A549 (cell line): ENCODE measurements around the gene MFNG. TPM values are rescaled to one million over a fixed set of nuclear protein-coding genes. Genes with fewer than 3 reads are reported as not detected.

Experiments
- ATAC-seq, 2 experiments: fragments of 200-7000 bp in 1 of 2; fragments of >200 bp in 1 of 2; cut with Nextera tagmentation in 1 of 2; cut with Tn5 transposase in 1 of 2; 3 replicates each; pipeline versions ENCODE4 v1.8.0 to v1.9.1; 2018 to 2020; ENCODE audit warnings: mild to moderate bottlenecking in 1 of 2, moderate library complexity in 1 of 2
- CTCF ChIA-PET: fragments of 300-600 bp; sonication (Branson Sonifier 250); formaldehyde crosslinking; extraction: SDS; loops from one replicate; lab custom pipeline; 2021; ENCODE audit warnings: antibody characterized with exemption, inconsistent platforms; lab: Yijun Ruan, JAX
- POLR2A ChIA-PET: fragments of 350-600 bp; formaldehyde crosslinking; extraction: SDS; loops from one replicate; lab custom pipeline; 2021; ENCODE audit warnings: antibody characterized with exemption, inconsistent platforms; lab: Yijun Ruan, JAX
- DNase-seq, 2 experiments: peaks; one replicate each; pipeline versions ENCODE4 v3.0.0 to v3.0.0-alpha.2; 2011 to 2016; ENCODE audit warnings: low read depth in 1 of 2, low spot score in 1 of 2
- FAIRE-seq: peaks from 2 replicates; lab custom pipeline; 2011; peaks lifted over from hg19 to GRCh38; lab: Jason Lieb, UNC
- H3K27ac ChIP-seq, 2 experiments: fragments of >200 bp; sonication (Bioruptor Twin); formaldehyde crosslinking; 3 replicates each; pipeline ENCODE4 v1.5.1; 2016 to 2017
- H3K4me1 ChIP-seq: fragments of >200 bp; sonication (Bioruptor Twin); formaldehyde crosslinking; 3 replicates; pipeline ENCODE4 v1.6.1; 2016
- H3K4me2 ChIP-seq: fragments of >200 bp; sonication (Bioruptor Twin); formaldehyde crosslinking; 3 replicates; pipeline ENCODE4 v1.6.1; 2016
- H3K4me3 ChIP-seq: fragments of >200 bp; sonication (Bioruptor Twin); formaldehyde crosslinking; 3 replicates; pipeline ENCODE4 v1.5.1; 2016
- H3K9me3 ChIP-seq: fragments of >200 bp; sonication (Bioruptor Twin); formaldehyde crosslinking; 3 replicates; pipeline ENCODE4 v1.6.1; 2016
- CBX8 ChIP-seq: fragments of 200-600 bp; sonication (generic); IDR thresholded peaks from 2 replicates; pipeline ENCODE4 v1.6.1; 2016
- CEBPB ChIP-seq, 2 experiments: fragments of >200 bp in 1 of 2; sonication (Bioruptor Twin) in 1 of 2; formaldehyde crosslinking in 1 of 2; IDR thresholded peaks; 2 replicates each; pipeline ENCODE4 v1.6.1; 2012 to 2016
- CHD2 ChIP-seq: fragments of 150-350 bp; IDR thresholded peaks from 2 replicates; pipeline ENCODE4 v1.6.1; 2014; ENCODE audit warnings: low read length; ENCODE audit not compliant: partially characterized antibody
- CHD4 ChIP-seq: fragments of 200-600 bp; sonication (generic); IDR thresholded peaks from 2 replicates; pipeline ENCODE4 v1.6.1; 2016; ENCODE audit warnings: antibody characterized with exemption, mild to moderate bottlenecking, borderline replicate concordance
- EHMT2 ChIP-seq: fragments of 200-600 bp; sonication (generic); IDR thresholded peaks from 2 replicates; pipeline ENCODE4 v1.6.1; 2016; ENCODE audit warnings: antibody characterized with exemption, low read depth, mild to moderate bottlenecking, moderate library complexity
- FOXS1 ChIP-seq: fragments of 250-450 bp; sonication (Bioruptor Pico); IDR thresholded peaks from 2 replicates; pipeline ENCODE4 v1.5.0; 2020; ENCODE audit warnings: mild to moderate bottlenecking, moderate library complexity
- HDAC2 ChIP-seq: fragments of 200-600 bp; sonication (generic); IDR thresholded peaks from 2 replicates; pipeline ENCODE4 v1.6.1; 2016
- HES2 ChIP-seq: fragments of >200 bp; sonication (Bioruptor Twin); formaldehyde crosslinking; IDR thresholded peaks from 2 replicates; pipeline ENCODE4 v1.6.1; 2016
- HOXB13 ChIP-seq: fragments of 250-450 bp; sonication (Bioruptor Pico); IDR thresholded peaks from 2 replicates; pipeline ENCODE4 v1.5.0; 2020; ENCODE audit warnings: low read depth, mild to moderate bottlenecking, moderate library complexity
- HOXB5 ChIP-seq: fragments of 250-450 bp; sonication (Bioruptor Pico); IDR thresholded peaks from 2 replicates; pipeline ENCODE4 v1.5.0; 2020; ENCODE audit warnings: mild to moderate bottlenecking, moderate library complexity
- KDM1A ChIP-seq: fragments of 200-600 bp; sonication (generic); IDR thresholded peaks from 2 replicates; pipeline ENCODE4 v1.6.1; 2016; ENCODE audit warnings: low read depth, mild to moderate bottlenecking
- MAFK ChIP-seq: fragments of 450-650 bp; IDR thresholded peaks from 2 replicates; pipeline ENCODE4 v1.6.1; 2014; ENCODE audit not compliant: partially characterized antibody
- NR3C1 ChIP-seq: fragments of >200 bp; sonication (Bioruptor Twin); formaldehyde crosslinking; IDR thresholded peaks from 3 replicates; pipeline ENCODE4 v1.6.1; 2017
- POLR2A ChIP-seq: IDR thresholded peaks from 2 replicates; pipeline ENCODE4 v1.6.1; 2012; ENCODE audit warnings: mild to moderate bottlenecking, low read length
- RAD21 ChIP-seq, 2 experiments: fragments of >200 bp in 1 of 2; sonication (Bioruptor Twin) in 1 of 2; formaldehyde crosslinking in 1 of 2; IDR thresholded peaks in 1 of 2; conservative IDR thresholded peaks in 1 of 2; 2 replicates in 1 of 2; 3 replicates in 1 of 2; pipeline ENCODE4 v1.6.1; 2012 to 2018; ENCODE audit warnings: inconsistent platforms in 1 of 2
- RNF2 ChIP-seq: fragments of 200-600 bp; sonication (generic); IDR thresholded peaks from 2 replicates; pipeline ENCODE4 v1.6.1; 2016; ENCODE audit warnings: low read depth, mild to moderate bottlenecking, antibody characterized with exemption, moderate library complexity, borderline replicate concordance
- SREBF2 ChIP-seq: fragments of 450-650 bp; IDR thresholded peaks from 2 replicates; pipeline ENCODE4 v1.6.1; 2014; ENCODE audit warnings: mild to moderate bottlenecking, moderate library complexity
- TP53 ChIP-seq: fragments of 250-450 bp; sonication (Bioruptor Pico); IDR thresholded peaks from 2 replicates; pipeline ENCODE4 v1.5.0; 2021; ENCODE audit warnings: mild to moderate bottlenecking, moderate library complexity
- ZC3H11A ChIP-seq: fragments of 450-650 bp; IDR thresholded peaks from 2 replicates; pipeline ENCODE4 v1.6.1; 2014; ENCODE audit warnings: antibody characterized with exemption, mild to moderate bottlenecking
- ZSCAN20 ChIP-seq: fragments of 250-450 bp; sonication (Bioruptor Pico); IDR thresholded peaks from 2 replicates; pipeline ENCODE4 v1.8.0; 2022; ENCODE audit warnings: mild to moderate bottlenecking, moderate library complexity
- WGBS: methylation state at CpG from one replicate; pipeline ENCODE4 v1.1.6; 2017; ENCODE audit errors: missing lambda C conversion rate; 5-methylcytosine and 5-hydroxymethylcytosine counted together
- polyA plus RNA-seq, 4 experiments: library from polyadenylated mRNA; depleted of rRNA in 3 of 4; stranded (reverse); fragments of >200 nt; fragmentation: RNase III in 1 of 4; extraction: RNeasy Plus Mini Kit Qiagen cat#74134 plus additional on column Dnase treatment in 1 of 4; gene quantifications; 2 replicates in 3 of 4; 3 replicates in 1 of 4; pipeline ENCODE4 v1.2.3, GENCODE V29; 2011 to 2017
- TF ChIP-seq, protein P1 (sequence below): fragments of 450-650 bp; IDR thresholded peaks from 2 replicates; pipeline ENCODE4 v1.6.1; 2014; ENCODE audit warnings: antibody characterized with exemption
- TF ChIP-seq, protein P2 (sequence below): fragments of >200 bp; sonication (Bioruptor Twin); formaldehyde crosslinking; IDR thresholded peaks from 3 replicates; pipeline ENCODE4 v1.6.1; 2016
- TF ChIP-seq, protein P3 (sequence below): IDR thresholded peaks from 2 replicates; pipeline ENCODE4 v1.6.1; 2012; ENCODE audit warnings: low read depth, borderline replicate concordance
- TF ChIP-seq, protein P4 (sequence below): fragments of 250-450 bp; sonication (Bioruptor Pico); IDR thresholded peaks from 2 replicates; pipeline ENCODE4 v1.5.0; 2021; ENCODE audit warnings: mild to moderate bottlenecking, moderate library complexity, borderline replicate concordance

Gene MFNG
- polyA plus RNA-seq, 2 of the 4 experiments (the other 2 are of a cell fraction) = 1.2 to 1.8 TPM

DNA sequence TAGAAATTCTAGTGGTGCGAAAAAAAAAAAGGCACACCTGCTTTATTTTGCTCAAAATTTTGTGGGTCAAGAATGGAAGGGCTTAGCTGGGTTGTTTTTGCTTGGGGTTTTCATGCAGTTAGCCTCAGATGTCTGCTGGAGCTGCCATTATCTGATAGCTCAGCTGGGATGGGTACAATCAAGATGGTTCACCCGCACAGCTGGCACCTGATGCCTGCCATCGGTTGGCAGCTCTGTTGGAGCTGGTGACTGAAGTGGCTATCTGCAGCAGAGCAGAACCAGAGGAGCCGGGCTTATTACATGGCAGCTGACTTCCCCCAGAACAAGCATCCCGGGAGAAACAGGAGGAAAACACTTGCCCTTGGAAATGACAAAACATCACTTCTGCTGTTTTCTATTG is 46.8 kb downstream of the MFNG start (continued):
- TF ChIP-seq, protein P1, sequence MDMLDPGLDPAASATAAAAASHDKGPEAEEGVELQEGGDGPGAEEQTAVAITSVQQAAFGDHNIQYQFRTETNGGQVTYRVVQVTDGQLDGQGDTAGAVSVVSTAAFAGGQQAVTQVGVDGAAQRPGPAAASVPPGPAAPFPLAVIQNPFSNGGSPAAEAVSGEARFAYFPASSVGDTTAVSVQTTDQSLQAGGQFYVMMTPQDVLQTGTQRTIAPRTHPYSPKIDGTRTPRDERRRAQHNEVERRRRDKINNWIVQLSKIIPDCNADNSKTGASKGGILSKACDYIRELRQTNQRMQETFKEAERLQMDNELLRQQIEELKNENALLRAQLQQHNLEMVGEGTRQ = no peak
- TF ChIP-seq RNF2 (no peak), CBX8 (no peak), NR3C1 (no peak), HOXB13 (CRISPR knock-in tag) (no peak), KDM1A (no peak), EHMT2 (no peak)

GRCh38 chr22:37435970-37436603 is 50.1 kb downstream of the MFNG start:
- FAIRE-seq (no peak), ATAC-seq (no peak), DNase-seq (no peak)
- peaks cover 19% of the 10 kb centered on the region for H3K9me3 ChIP-seq
- POLR2A ChIA-PET = no interaction called here
- TF ChIP-seq, protein P2, sequence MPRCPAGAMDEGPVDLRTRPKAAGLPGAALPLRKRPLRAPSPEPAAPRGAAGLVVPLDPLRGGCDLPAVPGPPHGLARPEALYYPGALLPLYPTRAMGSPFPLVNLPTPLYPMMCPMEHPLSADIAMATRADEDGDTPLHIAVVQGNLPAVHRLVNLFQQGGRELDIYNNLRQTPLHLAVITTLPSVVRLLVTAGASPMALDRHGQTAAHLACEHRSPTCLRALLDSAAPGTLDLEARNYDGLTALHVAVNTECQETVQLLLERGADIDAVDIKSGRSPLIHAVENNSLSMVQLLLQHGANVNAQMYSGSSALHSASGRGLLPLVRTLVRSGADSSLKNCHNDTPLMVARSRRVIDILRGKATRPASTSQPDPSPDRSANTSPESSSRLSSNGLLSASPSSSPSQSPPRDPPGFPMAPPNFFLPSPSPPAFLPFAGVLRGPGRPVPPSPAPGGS = no peak
- TF ChIP-seq HES2 = no peak
- TF ChIP-seq HOXB5 (CRISPR knock-in tag) = no peak
- no peak for TF ChIP-seq HOXB13 (CRISPR knock-in tag)
- TF ChIP-seq CEBPB (IDR thresholded peaks at IDR 0.05) = no peak
- no peak for TF ChIP-seq CBX8
- no peak for TF ChIP-seq RAD21 (conservative IDR thresholded peaks at IDR 0.05 in 1 of 2, IDR thresholded peaks at IDR 0.05 in 1 of 2)
- WGBS = 79% methylated on average over 4 of the region's 5 CpGs
- H3K4me3 ChIP-seq = no peak overlapping the region
- H3K4me2 ChIP-seq = no peak overlapping the region
- CTCF ChIA-PET = interaction anchor here (1.3 to 3.1 kb wide), 2 partner anchors 19 to 21 kb away, joined by 4 to 11 read pairs; no protein-coding TSS in a partner anchor
- H3K27ac ChIP-seq = peak overlapping the region in 1 of 2 experiments; percentile 97; a peak in 2 of 6 replicates
- peaks cover 25% of the 10 kb centered on the region for H3K4me1 ChIP-seq

DNA sequence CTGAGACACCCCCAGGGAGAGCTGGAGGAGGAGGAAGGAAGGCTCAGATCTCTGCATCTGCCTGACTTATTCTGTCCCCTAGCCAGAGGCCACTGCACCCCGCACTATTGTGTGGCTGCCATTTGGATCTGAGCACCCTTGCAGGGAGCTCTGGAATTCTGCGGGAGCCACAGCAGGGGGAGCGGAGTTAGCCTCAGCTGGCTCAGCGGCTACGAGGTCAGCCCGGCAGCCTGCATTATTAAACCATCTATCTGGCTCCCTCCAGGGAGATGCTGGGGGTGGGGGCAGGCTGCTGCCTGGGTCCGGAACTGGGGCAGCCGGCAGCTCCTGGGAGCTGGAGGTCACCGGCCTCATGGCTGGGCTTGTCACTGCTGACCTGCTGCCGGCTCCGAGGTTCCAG is 52.4 kb downstream of the MFNG start:
- no peak for DNase-seq
- CTCF ChIA-PET = interaction anchor here (0.9 to 6.9 kb wide), 4 partner anchors 12 to 117 kb away, joined by 3 to 114 read pairs (median 5); no protein-coding TSS in a partner anchor
- H3K4me2 ChIP-seq = no peak overlapping the region
- ATAC-seq = no peak
- no peak for FAIRE-seq
- POLR2A ChIA-PET = no interaction called here
- H3K27ac ChIP-seq = peak overlapping the region; percentile 95 to 97
- peaks cover 7% of the 10 kb centered on the region for H3K9me3 ChIP-seq
- whole genome bisulfite sequencing = 87% methylated on average over 11 of the region's 11 CpGs
- no peak overlapping the region for H3K4me3 ChIP-seq
- TF ChIP-seq CHD2 = no peak
- no peak for TF ChIP-seq ZC3H11A
- no peak for TF ChIP-seq HES2
- TF ChIP-seq, protein P3, sequence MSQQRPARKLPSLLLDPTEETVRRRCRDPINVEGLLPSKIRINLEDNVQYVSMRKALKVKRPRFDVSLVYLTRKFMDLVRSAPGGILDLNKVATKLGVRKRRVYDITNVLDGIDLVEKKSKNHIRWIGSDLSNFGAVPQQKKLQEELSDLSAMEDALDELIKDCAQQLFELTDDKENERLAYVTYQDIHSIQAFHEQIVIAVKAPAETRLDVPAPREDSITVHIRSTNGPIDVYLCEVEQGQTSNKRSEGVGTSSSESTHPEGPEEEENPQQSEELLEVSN = no peak
- TF ChIP-seq FOXS1 (CRISPR knock-in tag) = no peak
- TF ChIP-seq ZSCAN20 (CRISPR knock-in tag) = no peak
- TF ChIP-seq RAD21 (conservative IDR thresholded peaks at IDR 0.05 in 1 of 2, IDR thresholded peaks at IDR 0.05 in 1 of 2) = no peak
- TF ChIP-seq POLR2A = no peak
- no peak for TF ChIP-seq CHD4
- no peak for TF ChIP-seq HDAC2
- no peak for TF ChIP-seq SREBF2
- TF ChIP-seq TP53 = no peak
- TF ChIP-seq, protein P4, sequence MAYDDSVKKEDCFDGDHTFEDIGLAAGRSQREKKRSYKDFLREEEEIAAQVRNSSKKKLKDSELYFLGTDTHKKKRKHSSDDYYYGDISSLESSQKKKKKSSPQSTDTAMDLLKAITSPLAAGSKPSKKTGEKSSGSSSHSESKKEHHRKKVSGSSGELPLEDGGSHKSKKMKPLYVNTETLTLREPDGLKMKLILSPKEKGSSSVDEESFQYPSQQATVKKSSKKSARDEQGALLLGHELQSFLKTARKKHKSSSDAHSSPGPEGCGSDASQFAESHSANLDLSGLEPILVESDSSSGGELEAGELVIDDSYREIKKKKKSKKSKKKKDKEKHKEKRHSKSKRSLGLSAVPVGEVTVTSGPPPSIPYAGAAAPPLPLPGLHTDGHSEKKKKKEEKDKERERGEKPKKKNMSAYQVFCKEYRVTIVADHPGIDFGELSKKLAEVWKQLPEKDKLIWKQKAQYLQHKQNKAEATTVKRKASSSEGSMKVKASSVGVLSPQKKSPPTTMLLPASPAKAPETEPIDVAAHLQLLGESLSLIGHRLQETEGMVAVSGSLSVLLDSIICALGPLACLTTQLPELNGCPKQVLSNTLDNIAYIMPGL (CRISPR knock-in tag) = no peak
- no peak for TF ChIP-seq KDM1A
- TF ChIP-seq MAFK = no peak
- peaks cover 48% of the 10 kb centered on the region for H3K4me1 ChIP-seq
